GM19397 (cell line): ENCODE measurements around the gene MVD.
"Not testable (repeated sequence)": the region's sequence is repeated elsewhere in the genome, so short reads cannot be mapped to it uniquely, and the experiment has no call there.

ENCODE experiments used
- ATAC-seq: cut with Tn5 transposase; IDR thresholded peaks from one replicate; pipeline ENCODE4 v1.9.1; 2021; ENCODE audit warnings: mild to moderate bottlenecking, moderate library complexity; ENCODE audit not compliant: unreplicated experiment

Gene MVD

DNA sequence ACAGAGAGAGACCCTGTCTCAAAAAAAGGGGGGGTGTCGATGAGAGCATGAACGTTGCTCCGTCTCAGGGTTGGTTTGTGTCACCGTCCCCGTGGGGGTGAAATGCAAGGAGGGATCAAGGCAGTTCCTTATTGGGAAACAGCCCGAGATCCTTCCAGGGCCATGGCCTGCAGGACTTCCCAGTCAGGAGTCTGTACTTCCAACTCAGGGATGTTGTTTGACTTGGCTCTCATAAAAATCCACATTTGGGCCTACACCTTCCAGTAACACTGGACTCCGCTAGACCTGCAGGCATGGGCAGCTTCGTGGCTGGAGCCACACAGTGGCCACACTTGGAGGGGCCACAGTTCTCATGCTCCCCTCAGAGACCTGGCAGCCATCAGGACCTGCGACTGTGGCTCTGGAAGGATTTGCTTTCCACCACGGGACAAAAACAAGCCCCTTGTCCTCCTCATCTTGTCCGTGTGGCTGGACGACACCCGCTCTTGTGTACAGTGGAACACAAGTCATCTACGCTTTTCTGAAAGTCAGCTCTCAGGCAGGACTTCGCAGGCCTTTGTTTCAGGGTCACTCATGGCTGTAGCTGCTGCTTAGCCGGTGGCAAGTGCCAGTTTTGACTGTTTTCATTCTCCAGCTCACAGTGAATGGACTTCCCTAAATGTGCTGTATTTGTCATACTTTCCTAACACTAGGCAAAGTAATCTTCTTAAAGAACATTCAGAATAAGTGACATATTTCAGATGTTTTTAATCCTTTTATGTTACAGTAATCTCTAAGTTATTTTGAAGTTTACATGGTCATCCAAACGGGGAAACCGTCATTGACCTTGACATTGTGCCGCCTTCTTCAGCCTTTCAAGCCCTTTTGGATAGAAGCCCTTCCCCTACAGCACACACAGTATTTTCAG is 48.7 kb downstream of the MVD start:
- ATAC-seq = no peak

DNA sequence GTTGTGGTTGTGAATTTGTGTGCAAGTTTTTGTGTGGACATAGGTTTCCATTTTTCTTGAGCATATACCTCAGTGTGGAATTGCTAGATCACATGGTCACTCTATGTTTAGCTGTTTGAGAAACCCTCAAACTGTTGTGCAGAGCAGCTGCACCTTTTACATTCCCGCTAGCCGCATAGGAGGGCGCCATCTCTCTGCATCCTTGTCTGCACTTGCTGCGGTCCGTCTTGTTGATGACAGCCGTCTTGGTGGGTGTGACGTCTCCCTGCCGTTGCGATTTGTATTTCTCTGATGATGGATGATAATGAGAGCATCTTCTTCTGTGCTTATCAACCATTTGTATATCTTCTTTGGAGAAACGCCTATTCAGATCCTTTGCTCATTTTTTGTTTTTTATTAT is 49.6 kb downstream of the MVD start:
- no peak for ATAC-seq

DNA sequence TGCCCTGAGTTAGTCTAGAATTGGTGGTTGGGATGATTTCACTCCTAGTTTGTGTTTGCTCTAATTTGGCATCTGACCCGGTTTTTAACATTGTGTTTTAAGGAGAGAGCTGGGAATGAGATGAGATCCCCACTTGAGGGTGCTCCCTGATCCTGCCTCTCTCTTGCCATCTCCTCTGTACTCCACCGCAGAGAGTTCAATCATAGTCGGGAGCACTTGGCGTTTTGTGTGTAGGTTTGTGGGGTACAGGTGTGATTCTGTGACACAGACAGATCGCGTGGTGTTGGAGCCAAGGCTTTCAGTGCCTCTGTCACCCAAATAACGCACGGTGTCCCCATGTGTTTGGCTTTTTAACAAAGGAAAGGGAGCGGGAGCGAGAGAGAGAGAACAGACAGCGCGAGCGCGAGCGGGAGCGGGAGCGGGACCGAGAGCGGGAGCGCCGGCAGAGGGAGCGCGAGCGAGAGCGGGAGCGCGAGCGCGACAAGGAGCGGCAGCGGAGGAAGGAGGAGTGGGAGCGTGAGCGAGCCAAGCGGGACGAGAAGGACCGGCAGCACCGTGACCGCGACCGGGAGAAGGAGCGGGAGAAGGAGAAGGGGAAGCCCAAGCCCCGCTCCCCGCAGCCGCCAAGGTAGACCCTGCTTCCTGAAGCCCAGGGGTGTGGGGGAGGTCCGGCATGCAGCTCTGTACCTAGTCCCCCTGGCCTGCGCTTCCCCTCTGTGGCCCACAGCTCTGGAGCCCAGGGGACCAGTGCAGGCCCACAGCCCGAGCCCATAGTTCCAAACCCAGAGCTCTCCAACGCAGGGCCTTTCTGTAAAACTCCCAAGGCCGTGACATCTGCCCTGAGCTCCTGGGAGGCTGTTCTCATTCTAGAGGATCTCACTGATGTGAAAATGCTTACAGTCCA is 51.7 kb downstream of the MVD start:
- ATAC-seq = no peak

DNA sequence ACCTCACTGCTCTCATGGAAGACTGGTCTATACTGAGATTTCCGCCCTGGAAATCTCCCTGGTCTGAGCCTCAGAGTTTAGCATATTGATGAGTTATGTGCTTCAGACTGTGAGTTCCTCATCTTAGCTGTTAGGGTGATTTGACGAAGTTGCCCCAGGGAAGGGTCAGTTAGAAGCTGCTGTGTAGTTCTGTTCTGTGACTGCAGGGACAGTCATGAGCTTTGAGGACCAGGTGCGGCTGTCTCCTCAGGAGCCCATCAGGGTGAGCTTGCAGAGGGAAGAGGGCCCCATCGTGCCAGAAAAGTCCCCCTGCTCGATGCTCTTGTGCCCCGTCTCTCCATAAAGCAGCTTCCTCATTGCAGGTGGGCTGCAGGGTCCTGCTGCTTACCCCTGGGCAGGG is 52.8 kb downstream of the MVD start:
- no peak for ATAC-seq

DNA sequence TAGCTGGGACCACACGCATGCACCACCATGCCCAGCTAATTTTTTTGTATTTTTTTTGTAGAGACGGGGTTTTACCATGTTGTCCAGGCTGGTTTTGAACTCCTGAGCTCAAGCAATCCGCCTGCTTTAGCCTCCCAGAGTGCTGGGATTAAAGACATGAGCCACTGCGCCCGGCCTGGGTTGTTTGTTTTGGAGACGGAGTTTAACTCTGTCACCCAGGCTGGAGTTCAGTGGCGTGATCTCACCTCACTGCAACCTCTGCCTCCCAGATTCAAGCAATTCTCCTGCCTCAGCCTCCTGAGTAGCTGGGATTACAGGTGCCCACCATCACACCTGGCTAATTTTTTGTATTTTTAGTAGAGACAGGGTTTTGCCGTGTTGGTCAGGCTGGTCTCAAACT is 53.5 kb downstream of the MVD start:
- ATAC-seq = not testable (repeated sequence)

DNA sequence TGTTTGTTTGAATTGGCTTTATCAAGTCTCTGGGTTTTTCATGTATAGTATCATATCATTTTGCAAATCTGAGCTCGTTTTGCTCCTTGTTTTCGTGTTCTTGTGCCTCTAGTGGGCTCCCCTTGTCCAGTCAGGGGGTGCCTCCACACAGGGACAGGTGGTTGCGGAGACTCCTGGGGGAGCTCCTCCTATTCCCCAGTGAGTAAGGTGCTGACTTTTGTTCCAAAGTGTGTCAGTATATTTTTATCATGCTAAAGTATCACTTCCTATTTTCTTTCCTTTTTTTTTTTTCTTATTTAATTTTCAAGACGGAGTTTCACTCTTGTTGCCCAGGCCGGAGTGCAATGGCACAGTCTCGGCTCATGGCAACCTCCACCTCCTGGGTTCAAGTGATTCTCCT is 54.8 kb downstream of the MVD start:
- no peak for ATAC-seq

DNA sequence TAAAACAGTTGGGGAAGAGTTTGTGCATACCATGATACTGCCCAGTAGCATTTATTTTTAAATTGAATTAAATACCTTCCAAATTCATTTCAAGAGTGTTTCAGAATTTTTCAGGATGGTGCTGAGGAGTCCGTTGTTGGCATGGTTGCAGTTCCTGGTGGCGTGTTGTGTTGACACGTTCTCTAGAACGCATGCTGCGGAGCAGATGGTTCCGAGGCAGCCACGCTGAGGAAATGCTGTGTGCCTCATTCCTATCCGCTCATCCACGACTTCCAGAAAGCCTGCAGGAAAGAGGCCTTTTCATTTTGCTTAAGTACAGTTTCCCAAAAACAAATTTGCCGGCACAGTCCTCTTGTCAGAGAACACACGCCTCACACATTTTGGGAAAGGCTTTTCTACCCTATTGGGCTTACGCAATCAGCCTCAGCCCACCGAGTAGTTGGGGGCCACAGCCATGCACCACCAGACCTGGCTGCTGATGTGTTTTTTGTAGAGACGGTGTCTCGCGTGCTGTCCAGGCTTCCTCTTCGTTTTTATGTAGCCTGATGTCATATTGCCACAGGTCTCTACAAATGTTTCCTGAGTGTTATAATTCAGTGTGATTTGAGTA is 56.6 kb downstream of the MVD start:
- no peak for ATAC-seq

DNA sequence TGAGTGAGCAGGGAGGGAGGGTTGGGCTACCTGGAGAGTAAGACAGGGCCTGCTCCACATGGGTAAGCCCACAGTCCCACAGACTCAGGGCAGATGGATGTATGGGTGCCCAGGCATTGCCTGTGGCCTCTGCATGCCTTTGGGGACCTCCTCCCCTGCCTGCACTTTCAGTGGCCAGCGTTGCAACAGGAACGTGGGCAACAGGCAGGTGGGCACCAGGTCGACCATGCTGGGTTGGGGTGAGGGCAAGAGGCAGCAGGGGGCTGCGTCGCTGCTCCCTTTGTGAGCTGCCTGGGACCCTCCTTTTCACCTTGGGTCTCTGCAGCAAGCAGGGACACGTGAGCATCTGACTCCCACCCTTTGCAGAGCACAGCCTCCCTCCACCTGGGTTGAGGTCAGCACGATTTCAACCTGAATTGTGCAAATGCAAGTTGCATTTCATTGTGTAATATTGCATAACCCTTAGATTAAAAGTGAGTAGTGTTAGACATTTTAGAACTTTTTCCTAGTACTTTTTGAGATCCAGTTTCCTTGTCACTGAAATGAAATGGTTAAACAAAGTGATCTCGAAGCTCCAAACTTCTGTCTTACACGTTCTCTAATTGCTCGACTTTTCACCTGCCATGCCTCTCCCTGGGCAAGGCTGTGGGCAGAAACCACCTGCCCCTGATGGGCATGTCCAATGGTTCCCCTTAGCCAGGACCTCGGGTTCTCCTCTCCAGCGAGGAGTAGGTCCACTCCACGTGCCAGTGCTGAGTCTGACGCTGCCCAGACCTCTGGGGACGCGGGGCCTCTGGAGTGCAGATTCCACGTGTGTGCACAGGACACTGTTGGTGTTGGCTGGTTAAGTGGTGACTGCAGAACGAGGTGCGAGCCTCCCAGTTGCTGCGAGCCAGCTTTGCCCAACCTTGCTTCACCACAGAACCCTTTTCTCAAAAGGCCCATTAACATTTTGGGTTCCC is 57.4 kb downstream of the MVD start:
- no peak for ATAC-seq

DNA sequence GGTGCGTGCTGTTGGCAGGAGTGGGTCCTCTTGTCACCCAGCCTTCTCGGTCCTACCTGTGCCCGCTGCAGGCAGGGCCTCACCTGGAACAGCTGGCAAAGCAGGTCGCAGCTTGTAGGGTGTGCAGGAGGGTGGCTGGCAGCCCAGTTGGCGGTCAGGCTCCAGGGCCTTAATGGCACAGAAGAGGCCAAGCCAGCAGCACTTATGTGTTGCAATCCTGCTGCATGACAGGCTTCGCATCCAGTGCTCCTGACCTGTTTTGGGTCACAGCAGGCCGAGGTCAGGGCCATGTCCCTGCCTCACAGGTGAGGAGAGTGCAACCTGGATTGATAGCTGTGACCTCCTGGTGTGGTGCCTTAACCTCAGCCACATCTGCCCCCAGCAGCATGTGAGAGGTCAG is 60.8 kb downstream of the MVD start:
- ATAC-seq = no peak
